GM12892 (cell line): Measurements from ENCODE around the gene TENM4.

Source experiments
- POLR2A ChIP-seq: IDR thresholded peaks from 2 replicates; pipeline ENCODE4 v1.6.1; 2011; ENCODE audit warnings: low read depth, low read length, control low read depth
- TAF1 ChIP-seq: IDR thresholded peaks from 2 replicates; pipeline ENCODE4 v1.6.1; 2011; ENCODE audit warnings: low read depth, mild to moderate bottlenecking, control low read depth, low read length, borderline replicate concordance

DNA sequence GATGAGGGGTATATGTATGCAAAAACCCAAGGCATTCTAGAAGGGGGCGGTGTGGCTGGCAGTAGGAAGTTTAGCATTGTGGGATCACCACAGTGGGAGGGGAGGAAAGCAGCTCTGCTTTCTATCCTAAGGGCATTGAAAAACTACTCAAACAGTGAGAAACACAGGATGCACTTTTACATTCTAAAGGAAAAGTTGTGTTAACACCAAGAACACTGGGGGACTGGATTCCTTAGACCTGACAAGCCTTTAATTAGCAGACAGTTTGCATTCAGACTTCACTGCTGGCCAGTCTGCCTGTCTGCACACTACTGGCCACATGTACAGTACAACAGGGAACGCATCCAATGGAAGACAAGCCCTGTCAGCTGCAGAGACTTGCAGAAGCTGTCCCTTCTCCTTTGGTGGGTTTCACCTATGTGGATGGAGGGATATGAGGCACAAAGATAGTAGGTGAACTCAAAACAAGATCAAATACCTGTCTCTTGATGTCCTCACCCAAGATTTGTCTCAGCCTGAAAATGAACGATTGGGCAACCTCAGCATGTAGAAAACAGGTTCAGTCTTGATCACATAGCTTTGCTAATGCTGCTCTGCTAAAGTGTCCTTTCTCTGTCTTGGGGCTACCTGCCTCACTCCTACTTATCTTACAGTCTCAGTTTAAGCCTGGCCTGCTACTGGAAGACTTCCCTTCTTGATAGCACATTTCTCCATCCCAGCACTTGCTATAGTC, 64.8 kb downstream of the TENM4 start:
- no peak for TF ChIP-seq POLR2A
- no peak for TF ChIP-seq TAF1
